Hematopoietic multipotent progenitor cell treated with erythropoietin and hydrocortisone succinate and interleukin-3 and kit ligand, for 17 days (in vitro differentiated cells): ENCODE results near the gene TAAR8.
"Not testable (repeated sequence)": the region's sequence is repeated elsewhere in the genome, so short reads cannot be mapped to it uniquely, and the experiment has no call there.

ENCODE experiments used
- DNase-seq: peaks from one replicate; pipeline ENCODE4 v3.0.0-alpha.2; 2015; ENCODE audit warnings: low spot score

TAAR8 gene

GRCh38 chr6:132544826-132545225 is 7.6 kb upstream of the TAAR8 start:
- DNase-seq, result no peak

DNA sequence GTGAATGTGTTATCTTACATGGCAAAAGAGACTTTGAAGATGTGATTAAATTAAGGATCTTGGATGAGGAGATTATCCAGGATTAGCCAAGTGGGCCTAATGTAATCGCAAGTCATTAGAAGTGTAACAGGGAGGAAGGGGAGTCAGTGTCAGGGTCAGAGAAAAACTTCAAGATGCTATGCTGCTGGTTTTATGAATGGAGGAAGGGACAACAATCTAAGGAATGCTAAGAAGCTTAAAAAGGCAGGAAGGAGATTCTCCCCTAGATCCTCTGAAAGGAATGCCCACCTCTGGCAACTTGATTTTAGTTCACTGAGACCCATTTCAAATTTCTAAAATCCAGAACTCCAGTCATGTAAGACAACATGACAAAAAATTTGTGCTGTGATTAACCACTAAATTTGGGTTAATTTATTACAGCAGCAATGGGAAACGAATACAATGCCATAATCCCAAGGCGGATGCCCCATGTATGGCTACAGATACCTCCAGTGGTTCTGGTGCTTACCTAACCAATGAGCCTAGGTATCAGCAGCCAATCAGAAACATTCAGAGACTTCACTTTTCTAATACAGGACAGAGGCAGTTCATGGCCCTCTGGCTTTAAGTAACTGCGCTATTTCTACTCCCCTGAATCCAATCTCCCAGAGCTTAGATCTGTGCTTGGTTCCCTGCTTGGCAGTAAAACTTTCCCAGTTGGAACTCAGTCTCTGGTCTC is 3.6 kb upstream of the TAAR8 start:
- no peak for DNase-seq

DNA sequence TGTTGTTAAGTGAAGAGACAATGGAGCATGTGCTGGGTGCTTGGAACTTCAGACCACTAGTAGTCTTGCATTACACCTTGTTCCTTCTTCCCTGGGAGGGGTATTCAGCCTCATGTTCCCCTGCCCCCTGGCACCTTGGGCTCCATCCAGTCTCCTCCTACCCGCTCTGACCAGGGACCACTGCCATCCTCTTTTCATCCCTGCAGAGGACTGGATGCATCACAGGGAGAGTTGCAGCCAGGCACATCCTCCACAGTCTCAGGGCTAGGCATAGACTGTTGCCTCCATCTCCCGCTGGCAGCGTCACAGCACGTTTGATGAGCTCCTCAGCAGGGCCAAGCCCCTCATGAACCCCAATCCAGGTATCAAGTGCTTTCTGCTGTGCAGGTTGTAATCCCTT is 1.3 kb upstream of the TAAR8 start:
- no peak for DNase-seq

DNA sequence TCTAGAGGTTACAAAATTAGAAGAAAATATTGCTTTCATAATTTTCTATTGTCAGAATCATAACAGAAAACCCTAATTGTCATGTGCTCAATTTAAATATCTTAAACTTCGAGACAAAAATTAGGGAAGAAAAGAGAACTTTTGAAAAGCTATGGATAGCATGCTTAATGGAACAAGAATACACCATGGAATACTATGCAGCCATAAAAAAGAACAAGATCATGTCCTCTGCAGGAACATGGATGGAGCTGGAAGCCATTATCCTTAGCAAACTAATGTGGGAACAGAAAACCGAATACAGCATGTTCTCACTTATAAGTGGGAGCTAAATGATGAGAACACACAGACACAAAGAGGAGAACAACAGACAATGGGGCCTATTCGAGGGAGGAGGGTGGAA is 7.6 kb downstream of the TAAR8 start:
- not testable (repeated sequence) for DNase-seq

- no peak for DNase-seq
These were observed 13.9 kb downstream of the TAAR8 start for GRCh38 chr6:132566404-132566803.

- DNase-seq, result no peak
These were observed 15.1 kb downstream of the TAAR8 start for GRCh38 chr6:132567566-132567965.

DNA sequence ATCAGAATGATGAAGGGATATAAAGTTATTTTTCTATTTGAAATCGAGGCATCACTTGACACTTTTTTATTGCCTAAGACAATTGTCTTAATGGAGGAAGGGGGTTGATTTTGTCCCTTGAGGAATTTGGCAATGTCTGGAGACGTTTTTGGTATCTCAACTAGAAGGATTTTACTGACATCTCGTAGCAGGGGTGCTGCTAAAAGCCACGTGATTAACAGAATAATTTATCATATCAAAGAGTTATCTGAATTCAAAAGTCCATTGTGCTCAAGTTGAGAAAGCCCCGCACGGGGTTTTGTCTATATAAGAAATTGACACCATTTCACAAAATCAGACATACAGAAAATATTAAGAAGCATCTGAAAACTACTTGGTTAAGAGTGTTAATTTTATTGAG is 16.1 kb downstream of the TAAR8 start:
- DNase-seq, result no peak

- no peak for DNase-seq
These were observed 16.7 kb downstream of the TAAR8 start for GRCh38 chr6:132569170-132569569.

DNA sequence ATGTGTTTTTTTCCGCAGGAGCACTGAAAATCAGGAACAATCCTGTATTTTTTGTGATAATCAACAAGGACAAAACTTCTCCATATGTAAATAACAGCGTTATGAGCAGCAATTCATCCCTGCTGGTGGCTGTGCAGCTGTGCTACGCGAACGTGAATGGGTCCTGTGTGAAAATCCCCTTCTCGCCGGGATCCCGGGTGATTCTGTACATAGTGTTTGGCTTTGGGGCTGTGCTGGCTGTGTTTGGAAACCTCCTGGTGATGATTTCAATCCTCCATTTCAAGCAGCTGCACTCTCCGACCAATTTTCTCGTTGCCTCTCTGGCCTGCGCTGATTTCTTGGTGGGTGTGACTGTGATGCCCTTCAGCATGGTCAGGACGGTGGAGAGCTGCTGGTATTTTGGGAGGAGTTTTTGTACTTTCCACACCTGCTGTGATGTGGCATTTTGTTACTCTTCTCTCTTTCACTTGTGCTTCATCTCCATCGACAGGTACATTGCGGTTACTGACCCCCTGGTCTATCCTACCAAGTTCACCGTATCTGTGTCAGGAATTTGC is 17.8 kb downstream of the TAAR8 start, which contains the start of gene TAAR6:
TAAR6 (plus strand) TSS at position 102 of the 557 bp plus-strand sequence; CDS start at position 102, 0 bp downstream.
- no peak for DNase-seq

DNA sequence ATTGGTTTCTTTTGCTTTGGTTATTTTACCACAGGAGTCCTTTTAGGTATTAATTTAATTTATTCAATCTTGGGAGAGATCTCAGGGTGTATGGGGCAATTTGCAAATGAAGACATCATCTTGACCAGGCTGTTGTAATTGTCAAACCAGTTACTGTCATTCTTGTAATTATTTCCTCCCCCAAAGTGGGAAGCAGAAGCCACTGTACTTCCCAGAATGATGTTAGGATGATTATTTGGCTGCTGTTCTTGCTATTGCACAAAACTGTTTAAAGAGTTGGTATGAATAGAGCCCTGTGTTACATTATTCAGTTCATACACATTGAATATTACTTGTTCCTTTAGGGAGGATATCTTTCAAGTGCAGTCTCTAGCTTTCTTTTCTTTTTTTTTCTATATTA is 19.3 kb downstream of the TAAR8 start:
- no peak for DNase-seq

DNA sequence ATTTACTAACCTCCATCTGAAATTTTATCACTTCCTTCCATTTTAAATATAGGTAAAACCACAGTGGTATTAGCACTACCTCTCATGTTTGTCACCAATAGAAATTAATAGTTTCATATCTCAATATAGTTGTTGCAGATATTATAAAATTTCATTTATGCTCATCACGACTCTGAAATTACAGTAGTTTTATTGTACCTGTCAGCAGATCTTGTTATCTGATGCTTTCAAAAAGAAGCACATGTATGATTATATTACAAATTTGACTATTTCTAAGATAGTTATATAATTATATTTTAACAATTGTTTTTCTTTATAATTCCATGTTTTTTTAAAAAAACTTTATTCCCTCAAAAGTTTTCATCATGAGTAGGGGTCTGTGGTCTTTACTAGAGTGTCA is 32.2 kb downstream of the TAAR8 start:
- DNase-seq, result no peak

DNA sequence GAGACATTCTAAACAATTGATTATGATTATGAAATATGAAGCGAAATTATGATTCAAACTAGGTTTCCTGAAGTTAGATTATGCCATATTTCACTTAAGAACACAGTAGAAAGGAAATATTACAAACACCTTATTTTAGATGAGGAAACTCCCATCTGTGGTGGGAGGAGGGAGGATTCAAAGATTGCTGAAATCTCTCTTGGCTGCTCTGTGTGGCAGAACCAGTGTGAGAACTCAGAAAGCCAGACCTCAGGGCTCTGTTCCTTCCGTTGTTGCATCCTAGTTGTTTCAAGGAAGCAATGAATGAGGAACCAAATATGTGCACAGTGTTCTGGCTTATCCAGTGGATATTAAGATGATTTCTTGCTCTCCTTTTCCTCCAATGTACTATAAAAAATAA is 35.0 kb downstream of the TAAR8 start:
- DNase-seq, result no peak

GRCh38 chr6:132589454-132589853 is 37.0 kb downstream of the TAAR8 start, which contains the start of gene TAAR5:
Gene TAAR5, minus strand, starts transcription at chr6:132589741. Its CDS starts 55 bp downstream, at chr6:132589686.
- no peak for DNase-seq

- DNase-seq, result no peak
These were observed 37.9 kb downstream of the TAAR8 start for GRCh38 chr6:132590362-132590761.

DNA sequence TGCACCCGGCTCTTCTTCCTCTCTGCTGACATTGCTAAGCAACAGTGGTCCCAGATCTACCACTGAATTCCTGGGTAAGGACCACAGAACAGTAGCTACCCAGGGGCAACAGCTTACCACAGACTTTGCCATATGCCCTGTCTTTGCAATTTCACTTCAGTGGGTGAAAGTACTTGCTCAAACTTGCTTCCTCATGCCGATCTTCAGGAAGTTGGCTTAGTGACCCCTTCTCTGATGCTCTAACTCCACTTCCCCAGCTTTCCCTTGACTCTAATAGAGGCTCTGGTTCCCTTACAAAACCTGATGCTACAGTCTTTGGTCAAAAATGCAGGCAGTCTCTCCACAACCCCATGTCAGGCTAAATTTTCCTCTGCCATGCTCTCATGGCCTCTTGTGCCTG is 40.4 kb downstream of the TAAR8 start:
- DNase-seq, result no peak

DNA sequence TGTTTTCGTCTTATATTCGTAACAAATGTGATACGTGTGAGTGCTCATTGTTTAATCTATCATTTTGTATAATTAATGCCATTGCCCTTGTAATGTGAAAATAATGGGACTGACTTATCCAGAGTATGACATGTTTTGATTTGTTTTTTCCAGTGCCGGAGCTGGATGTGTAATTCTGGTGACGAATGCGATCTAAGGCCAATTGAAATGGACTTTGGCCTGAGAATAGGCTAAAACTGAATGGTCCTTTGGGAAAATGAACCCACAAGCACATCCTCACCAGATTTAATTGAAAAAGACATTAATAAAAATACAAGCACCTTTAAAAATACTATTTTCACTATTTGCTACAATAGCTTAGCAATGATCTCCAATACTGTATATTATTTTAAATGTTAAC is 43.7 kb downstream of the TAAR8 start:
- no peak for DNase-seq

DNA sequence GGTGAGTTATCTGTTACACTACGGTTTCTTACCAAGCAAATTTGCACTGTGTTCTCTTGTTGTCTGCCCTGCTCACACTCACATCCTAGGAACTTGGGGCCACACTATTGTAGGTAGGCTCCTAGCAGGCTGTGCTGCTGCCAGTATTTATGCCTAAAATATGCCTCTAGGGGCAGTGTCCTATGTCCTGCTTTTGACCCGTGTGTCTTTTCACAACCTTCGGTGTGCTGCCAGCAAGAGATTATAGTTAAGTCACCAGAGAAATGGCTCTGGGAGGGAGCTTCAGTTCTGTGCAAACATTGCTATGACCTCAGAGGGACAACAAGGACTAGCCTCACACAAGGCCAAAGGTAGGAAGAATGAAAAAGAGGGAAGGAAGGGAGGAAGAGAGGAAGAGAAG is 46.0 kb downstream of the TAAR8 start:
- DNase-seq, result no peak

GRCh38 chr6:132600900-132601299 is 48.4 kb downstream of the TAAR8 start:
- DNase-seq, result not testable (repeated sequence)
